ENCODE measurements around the gene LMF2.
"Not testable (repeated sequence)": the region's sequence is repeated elsewhere in the genome, so short reads cannot be mapped to it uniquely, and the experiment has no call there.

LMF2 gene

DNA sequence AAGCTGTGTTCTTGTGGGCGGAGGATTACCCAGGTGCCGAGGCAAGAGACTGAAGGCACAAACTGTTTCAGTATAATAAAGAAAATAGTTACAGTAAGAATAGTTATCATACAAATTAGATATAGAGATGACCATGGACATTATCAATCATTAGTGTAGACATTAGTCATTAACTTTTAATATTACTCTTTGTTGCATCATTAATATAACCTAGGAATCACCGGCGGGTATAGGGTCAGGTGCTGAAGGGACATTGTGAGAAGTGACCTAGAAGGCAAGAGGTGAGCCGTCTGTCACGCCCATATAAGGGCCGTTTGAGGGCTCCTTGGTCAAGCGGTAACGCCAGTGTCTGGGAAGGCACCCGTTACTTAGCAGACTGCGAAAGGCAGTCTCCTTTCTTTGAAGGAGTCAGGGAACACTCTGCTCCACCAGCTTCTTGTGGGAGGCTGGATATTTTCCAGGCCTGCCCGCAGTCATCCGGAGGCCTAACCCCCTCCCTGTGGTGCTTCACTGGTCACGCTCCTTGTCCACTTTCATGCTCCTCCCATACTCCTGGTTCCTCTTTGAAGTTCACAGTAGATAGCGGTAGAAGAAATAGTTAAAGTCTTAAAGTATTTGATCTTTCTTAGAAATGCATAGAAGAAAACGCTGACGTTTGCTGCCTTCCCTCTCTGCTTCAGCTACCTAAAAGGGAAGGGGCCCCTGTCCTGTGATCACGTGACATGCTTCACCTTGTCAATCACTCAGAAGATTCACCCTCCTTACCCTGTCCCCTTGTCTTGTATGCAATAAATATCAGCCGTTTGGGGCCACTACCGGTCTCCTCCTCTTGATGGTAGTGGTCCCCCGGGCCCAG, 26.6 kb upstream of the LMF2 start:
- not testable (repeated sequence) for DNase-seq

- DNase-seq = no peak
Measured at GRCh38 chr22:50532824-50533796, 25.6 kb upstream of the LMF2 start.

DNA sequence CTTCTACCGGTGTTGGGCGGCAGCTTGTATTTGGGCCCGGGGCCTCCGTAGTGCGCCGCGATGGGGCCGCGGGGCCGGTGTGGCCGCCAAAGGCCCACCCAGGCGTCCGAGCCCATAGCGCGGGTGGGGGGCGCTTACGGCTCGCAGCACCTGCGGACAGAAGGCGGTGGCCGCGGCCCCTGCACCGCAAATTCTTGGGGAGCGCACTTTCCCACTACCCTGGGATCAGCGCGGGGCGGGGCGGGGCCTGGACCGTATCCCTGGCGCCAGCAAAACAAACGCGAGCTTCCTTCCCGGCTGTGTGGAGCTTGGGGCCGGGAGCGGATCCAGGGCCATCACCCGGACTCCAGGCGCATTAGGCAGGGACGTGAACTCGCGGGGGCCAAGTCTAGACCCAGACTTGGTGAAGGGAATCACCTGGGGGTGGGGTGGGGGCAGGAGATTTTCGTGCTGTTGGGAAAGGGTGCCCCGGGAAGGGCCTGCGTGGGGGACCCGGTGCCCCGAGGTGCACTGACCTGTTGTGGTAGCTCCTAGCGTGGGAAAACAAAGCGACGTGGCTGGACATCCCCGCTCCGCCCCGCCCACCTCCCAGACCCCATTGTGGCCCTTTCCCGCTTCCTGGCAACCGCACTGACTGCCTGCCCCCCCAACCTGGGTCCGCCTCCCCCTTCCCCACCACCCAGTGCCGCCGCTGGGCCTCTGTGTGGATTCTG, 24.6 kb upstream of the LMF2 start:
- no peak for DNase-seq

GRCh38 chr22:50531546-50531961, 24.1 kb upstream of the LMF2 start:
- DNase-seq = no peak

DNA sequence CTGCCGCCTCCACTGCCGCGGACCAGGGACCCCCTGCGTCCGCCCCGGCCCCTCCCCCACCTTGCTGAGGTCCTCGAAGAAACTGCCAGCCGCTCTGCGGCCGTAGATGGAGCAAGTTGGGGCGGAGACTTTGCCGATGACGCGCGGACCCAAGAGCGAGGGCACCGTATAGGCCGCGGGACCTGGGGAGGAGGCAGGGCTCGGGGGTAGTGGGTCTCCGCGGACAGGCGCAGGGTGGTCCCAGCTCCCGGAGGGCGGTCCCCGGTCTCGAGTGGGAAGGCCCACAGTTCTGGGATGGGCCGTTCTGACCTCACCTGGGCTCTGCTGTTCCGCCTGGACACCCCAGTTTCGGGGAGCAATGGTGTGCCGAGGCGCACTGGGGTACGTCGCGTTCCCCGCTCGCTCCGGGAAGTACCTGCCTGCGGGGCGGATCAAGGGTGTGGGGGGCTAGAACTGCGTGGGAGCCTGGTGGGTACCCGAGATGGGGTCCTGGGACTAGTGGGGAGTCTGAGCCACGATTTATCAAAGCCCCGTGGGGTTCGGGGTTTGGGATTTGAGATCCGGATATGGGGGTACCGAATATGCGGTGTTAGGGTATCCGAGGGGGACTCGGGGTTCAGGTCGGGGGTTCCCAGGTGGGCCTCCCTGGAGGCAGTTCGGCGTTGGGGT, 23.5 kb upstream of the LMF2 start:
- no peak for DNase-seq

- no peak for DNase-seq
Measured at GRCh38 chr22:50530580-50530876, 23.0 kb upstream of the LMF2 start.

DNA sequence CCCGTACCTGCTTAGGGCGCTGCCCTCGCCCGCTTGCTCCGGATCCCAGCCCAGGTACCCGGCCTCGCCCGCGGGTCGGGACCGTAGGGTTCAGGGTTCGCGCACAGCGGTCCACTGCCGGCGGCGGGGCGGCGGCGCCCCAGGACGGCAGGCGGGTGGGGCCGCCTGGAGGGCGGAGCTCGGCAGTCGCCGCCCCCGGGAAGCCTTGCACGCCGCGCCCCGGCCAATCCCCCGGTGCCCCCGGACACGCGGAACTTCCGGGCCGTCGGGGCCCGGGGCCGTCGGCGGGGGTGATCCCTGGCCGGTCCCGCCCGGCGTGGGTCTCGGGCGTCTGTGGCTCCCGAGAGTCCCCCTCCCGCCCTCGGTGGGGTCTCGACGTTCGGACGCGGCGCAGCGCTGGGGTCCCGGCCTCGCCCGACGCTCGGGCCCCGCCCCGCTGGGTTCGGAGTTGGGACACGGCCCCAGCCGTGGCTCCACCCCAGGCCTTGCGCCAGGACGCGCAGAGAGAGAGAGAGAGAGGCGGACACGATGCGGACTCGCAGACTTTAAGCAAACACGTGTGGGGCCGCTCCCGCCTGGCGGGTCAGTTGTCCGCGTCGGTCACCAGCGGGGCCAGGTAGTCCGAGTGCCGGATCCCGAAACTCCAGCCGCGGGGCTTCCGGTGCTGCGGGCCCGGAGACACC, 22.5 kb upstream of the LMF2 start, which contains the start of gene TYMP:
Gene TYMP, minus strand, starts transcription at position 116 of the 683 bp plus-strand sequence. CDS start 303 bp downstream, outside the sequence.
- DNase-seq = no peak

- DNase-seq = no peak
Measured at GRCh38 chr22:50529416-50529896, 22.0 kb upstream of the LMF2 start.

GRCh38 chr22:50528682-50529415, 21.3 kb upstream of the LMF2 start:
- no peak for DNase-seq

DNA sequence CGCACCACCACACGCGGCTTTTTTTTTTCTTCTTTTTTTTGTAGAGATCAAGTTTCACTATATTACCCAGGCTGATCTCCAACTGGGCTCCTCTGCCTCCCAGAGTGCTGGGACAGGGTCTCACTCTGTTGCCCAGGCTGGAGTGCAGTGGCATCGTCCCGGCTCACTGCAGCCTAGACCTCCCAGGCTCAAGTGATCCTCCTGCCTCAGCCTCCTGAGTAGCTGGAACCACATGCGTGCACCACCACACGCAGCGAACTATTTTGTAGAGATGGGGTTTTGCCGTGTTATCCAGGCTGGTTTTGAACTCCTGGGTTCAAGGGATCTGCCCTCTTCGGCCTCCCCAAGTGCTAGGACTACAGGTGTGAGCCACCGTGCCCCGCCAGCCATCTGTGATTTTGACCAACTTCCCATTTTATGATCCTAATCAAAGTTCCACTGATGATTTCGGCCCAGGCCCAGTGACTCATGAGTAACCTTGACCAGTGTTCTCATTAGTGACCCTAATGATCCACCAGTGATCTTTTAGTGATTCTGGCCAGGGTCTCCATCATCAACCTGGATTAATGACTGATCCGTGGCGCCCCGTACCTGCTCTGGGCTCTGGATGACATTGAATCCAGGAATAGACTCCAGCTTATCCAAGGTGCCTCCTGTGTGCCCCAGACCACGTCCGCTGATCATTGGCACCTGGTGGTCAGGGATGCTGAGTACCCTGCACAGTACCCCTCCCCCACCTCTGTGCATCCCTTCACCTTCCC, 20.6 kb upstream of the LMF2 start:
- DNase-seq = no peak

DNA sequence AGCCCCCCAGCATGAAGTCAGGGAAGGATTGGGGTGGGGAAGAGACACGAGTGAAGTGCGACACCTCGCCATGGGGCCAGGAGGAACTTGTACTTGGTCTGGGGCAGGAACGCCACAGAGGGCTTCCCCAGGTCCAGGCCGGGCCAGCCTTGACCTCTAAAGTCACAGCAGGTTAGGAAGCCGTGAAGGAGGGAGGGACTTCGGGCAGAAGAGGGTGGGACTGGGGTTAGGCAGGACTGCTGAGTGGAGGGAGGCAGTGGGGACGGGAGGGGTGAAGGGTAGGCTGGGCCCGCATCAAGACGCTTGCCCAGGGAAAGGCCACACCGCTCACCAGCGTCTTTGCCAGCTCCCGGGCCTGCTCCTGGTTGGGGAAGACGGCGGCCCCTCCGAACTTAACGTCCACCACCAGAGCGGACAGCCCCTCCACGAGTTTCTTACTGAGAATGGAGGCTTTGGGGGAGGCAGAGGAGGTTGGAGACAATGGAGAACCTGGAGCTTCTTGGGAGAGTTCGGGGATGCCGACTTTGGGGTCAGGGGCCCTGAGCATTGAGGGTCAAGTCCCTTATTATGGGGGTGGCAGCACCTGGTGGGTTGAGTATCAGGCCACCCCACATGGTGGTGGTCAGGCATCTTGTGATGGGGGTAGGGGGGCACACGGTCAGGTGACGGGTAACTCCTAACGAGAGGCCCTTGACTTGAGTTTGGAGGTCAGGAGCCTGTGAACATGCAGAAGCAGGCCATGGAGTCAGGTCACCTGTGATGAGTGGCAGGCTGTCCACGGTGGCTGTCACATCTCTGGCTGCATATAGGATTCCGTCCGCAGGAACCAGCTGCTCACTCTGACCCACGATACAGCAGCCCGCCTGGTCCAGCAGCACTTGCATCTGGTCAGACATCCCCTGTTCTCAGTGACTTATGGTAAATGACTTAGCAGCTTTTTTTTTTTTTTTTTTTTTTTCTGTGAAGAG, 19.6 kb upstream of the LMF2 start:
- no peak for DNase-seq

- no peak for DNase-seq
Measured at GRCh38 chr22:50526108-50526833, 18.8 kb upstream of the LMF2 start.

DNA sequence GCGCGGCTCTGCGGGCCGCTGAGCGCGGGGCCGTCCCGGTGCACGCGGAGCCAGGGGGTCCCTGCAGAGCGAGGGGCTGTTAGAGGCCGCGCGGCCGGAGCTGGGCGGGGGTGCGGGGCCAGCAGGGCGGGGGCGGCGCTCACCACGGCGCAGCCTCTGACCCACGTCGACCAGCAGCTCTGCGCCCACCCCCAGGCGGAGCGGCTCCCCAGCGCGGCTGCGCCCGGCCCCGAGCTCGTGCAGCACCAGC, 18.3 kb upstream of the LMF2 start:
- no peak for DNase-seq

GRCh38 chr22:50525104-50525857, 17.8 kb upstream of the LMF2 start, which contains the start of gene SCO2:
TSS of gene SCO2 (minus strand) at chr22:50525598. CDS start at chr22:50524411, 1,187 bp downstream.
- DNase-seq = peak; percentile 97

DNA sequence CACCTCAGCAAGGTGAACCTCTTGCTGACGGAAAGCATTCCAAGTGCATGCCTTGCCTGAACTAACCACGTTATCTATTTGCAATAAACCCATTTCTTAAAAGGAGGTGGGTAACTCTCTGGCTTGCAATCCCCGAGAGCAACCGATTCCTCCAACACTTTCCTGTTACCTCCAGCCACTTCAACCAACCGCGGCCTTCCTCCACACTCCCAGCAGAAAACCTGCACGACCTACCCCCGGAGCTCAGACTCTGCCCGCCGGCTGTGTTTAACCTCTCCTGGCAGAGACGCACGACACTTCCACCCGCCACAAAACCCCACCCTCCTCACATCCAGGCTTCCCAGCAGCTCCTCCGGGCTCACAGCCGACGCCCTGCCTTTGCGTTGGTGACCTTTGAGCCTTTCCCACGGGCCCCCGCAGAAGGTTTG, 17.2 kb upstream of the LMF2 start:
- DNase-seq = no peak

GRCh38 chr22:50523806-50524675, 16.5 kb upstream of the LMF2 start:
- no peak for DNase-seq

DNA sequence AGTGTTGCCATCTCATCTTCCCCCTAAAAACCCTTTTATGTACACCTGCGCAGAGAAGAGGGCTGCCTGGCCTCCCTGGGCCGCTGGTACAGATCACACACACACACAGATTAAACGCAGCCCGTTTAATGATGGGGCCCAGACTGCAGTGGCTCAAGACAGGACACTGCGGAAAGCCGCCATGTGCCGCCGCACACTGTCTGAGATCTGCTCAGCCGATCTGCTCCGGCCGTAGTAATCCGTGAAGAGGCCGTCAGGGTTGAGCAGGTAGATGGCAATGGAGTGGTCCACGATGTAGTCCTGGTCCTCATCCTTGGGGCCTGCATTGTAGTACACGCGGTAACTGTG, 15.9 kb upstream of the LMF2 start:
- no peak for DNase-seq

All from cortex of kidney (tissue), 1 donor.